GM23338 (cell line): Measurements from ENCODE around the gene CD164.

Experiments used
- CREB1 ChIP-seq: fragments of 250-450 bp; sonication (Bioruptor Pico); IDR thresholded peaks from 2 replicates; pipeline ENCODE4 v1.5.0; 2020; ENCODE audit warnings: low read depth, mild to moderate bottlenecking, moderate library complexity
- CTCF ChIP-seq, 2 experiments: fragments of 200-600 bp in 1 of 2; sonication (generic) in 1 of 2; conservative IDR thresholded peaks; 2 replicates each; pipeline versions ENCODE4 v1.5.1 to v1.6.1; 2016 to 2017; ENCODE audit warnings: antibody characterized with exemption in 2 of 2, low read depth in 2 of 2, mild to moderate bottlenecking in 2 of 2, moderate library complexity in 1 of 2
- ETS1 ChIP-seq: IDR thresholded peaks from 2 replicates; pipeline ENCODE4 v1.6.1; 2016; ENCODE audit warnings: antibody characterized with exemption
- EZH2 ChIP-seq: fragments of 200-600 bp; sonication (generic); IDR thresholded peaks from one replicate; pipeline ENCODE4 v1.8.0; 2017; ENCODE audit warnings: antibody characterized with exemption, mild to moderate bottlenecking, low read depth; ENCODE audit not compliant: unreplicated experiment
- EZH2phosphoT487 ChIP-seq: fragments of 200-600 bp; sonication (generic); IDR thresholded peaks from one replicate; pipeline ENCODE4 v1.8.1; 2018; ENCODE audit warnings: antibody characterized with exemption; ENCODE audit not compliant: unreplicated experiment
- JUNB ChIP-seq: IDR thresholded peaks from one replicate; pipeline ENCODE4 v1.6.1; 2016; ENCODE audit warnings: antibody characterized with exemption; ENCODE audit not compliant: unreplicated experiment
- NANOG ChIP-seq: IDR thresholded peaks from 2 replicates; pipeline ENCODE4 v1.6.1; 2016; ENCODE audit warnings: antibody characterized with exemption, borderline replicate concordance
- POLR2AphosphoS5 ChIP-seq: IDR thresholded peaks from 2 replicates; pipeline ENCODE4 v1.6.1; 2016; ENCODE audit warnings: antibody characterized with exemption, low read depth
- REST ChIP-seq: IDR thresholded peaks from one replicate; pipeline ENCODE4 v1.6.1; 2018; ENCODE audit warnings: antibody characterized with exemption; ENCODE audit not compliant: unreplicated experiment
- STAT1 ChIP-seq: IDR thresholded peaks from one replicate; pipeline ENCODE4 v1.6.1; 2016; ENCODE audit warnings: antibody characterized with exemption; ENCODE audit not compliant: unreplicated experiment
- ZNF114 ChIP-seq: fragments of 250-450 bp; sonication (Bioruptor Pico); IDR thresholded peaks from 2 replicates; pipeline ENCODE4 v1.5.0; 2020; ENCODE audit warnings: mild to moderate bottlenecking, moderate library complexity
- ZNF331 ChIP-seq: fragments of 250-450 bp; sonication (Bioruptor Pico); IDR thresholded peaks from 2 replicates; pipeline ENCODE4 v1.5.0; 2020; ENCODE audit warnings: low read depth, mild to moderate bottlenecking, moderate library complexity

GRCh38 chr6:109362102-109362884 lies 20.0 kb downstream of the CD164 start:
- no peak for TF ChIP-seq JUNB
- no peak for TF ChIP-seq EZH2
- TF ChIP-seq CREB1 (CRISPR knock-in tag) = no peak
- no peak for TF ChIP-seq CTCF (conservative IDR thresholded peaks at IDR 0.05; ENCODE audit: low read depth in 2 of 2)
- TF ChIP-seq STAT1 = no peak
- TF ChIP-seq EZH2phosphoT487 = no peak
- no peak for TF ChIP-seq REST
- no peak for TF ChIP-seq POLR2AphosphoS5
- no peak for TF ChIP-seq NANOG
- no peak for TF ChIP-seq ETS1
- no peak for TF ChIP-seq ZNF114 (CRISPR knock-in tag)
- TF ChIP-seq ZNF331 (CRISPR knock-in tag) = no peak
